ENCODE measurements around the gene LAMB4.

LAMB4 gene

GRCh38 chr7:108062250-108063014 lies 67.7 kb downstream of the LAMB4 start:
- H3K27ac ChIP-seq (ENCODE audit: low read depth, low read length) = no peak overlapping the region
- H3K9me2 ChIP-seq (replicated peaks; ENCODE audit: control insufficient read depth, low read length) = no peaks in the 10 kb centered on the region
- TF ChIP-seq CTCF (IDR thresholded peaks at IDR 0.05; ENCODE audit: low read depth, low read length, poor library complexity, severe bottlenecking) (no peak), EZH2phosphoT487 (IDR thresholded peaks at IDR 0.05; ENCODE audit: borderline replicate concordance, low read length) (no peak)
- H3K4me3 ChIP-seq (ENCODE audit: low read length) = no peak overlapping the region
- H3K27me3 ChIP-seq (ENCODE audit: control insufficient read depth, low read length) = no peaks in the 10 kb centered on the region
- no peaks in the 10 kb centered on the region for H3K36me3 ChIP-seq (ENCODE audit: control insufficient read depth, low read length)
- H3K4me1 ChIP-seq (ENCODE audit: control insufficient read depth, low read length) = no peaks in the 10 kb centered on the region
- no peaks in the 10 kb centered on the region for H3K79me2 ChIP-seq (ENCODE audit: control insufficient read depth, low read length)
- H3K9me3 ChIP-seq (ENCODE audit: control insufficient read depth, insufficient read depth, low read length) = no peaks in the 10 kb centered on the region
- no peaks in the 10 kb centered on the region for H4K20me1 ChIP-seq (ENCODE audit: control insufficient read depth, insufficient read depth, low read depth, low read length)
- H3F3A ChIP-seq (ENCODE audit: control insufficient read depth, insufficient read depth) = no peaks in the 10 kb centered on the region
- no peak overlapping the region for H3K4me2 ChIP-seq (ENCODE audit: low read length)

- no peaks in the 10 kb centered on the region for H4K20me1 ChIP-seq (ENCODE audit: control insufficient read depth, insufficient read depth, low read depth, low read length)
- H3K9me2 ChIP-seq (replicated peaks; ENCODE audit: control insufficient read depth, low read length) = no peaks in the 10 kb centered on the region
- H3K4me1 ChIP-seq (ENCODE audit: control insufficient read depth, low read length) = no peaks in the 10 kb centered on the region
Observed at GRCh38 chr7:108059526-108059925, 70.6 kb downstream of the LAMB4 start.

DNA sequence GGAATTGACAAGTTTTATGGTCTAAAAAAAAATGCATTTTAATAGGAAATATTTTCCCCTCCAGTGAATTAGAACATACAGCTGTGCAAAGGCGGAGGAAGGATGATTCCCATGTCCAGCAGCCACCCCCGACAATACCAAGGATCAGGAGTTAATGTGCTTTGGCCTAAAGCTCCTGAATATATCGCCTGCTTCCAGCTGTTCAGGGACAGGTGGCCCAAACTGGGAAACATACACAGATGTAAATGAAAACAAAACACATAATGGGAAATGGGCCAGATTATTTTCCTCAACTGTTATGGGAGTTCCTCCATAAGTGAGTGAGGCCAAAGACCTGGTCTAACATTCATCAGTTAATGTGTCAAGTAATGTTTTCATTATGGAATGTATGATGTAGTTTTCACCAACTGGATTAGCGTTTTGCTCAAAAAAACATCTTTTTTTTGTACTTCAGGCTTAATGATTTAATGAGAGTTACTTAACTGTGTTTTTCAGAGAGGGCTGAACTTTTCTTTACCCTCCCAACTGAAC lies 72.1 kb downstream of the LAMB4 start:
- TF ChIP-seq CTCF (IDR thresholded peaks at IDR 0.05; ENCODE audit: low read depth, low read length, poor library complexity, severe bottlenecking) (no peak), EZH2phosphoT487 (IDR thresholded peaks at IDR 0.05; ENCODE audit: borderline replicate concordance, low read length) (no peak)

More at GRCh38 chr7:108059526-108059925, 70.6 kb downstream of the LAMB4 start:
- Histone ChIP-seq H3F3A (ENCODE audit: control insufficient read depth, insufficient read depth) (no peaks in the 10 kb centered on the region), H3K4me2 (ENCODE audit: low read length) (no peak overlapping the region), H3K36me3 (ENCODE audit: control insufficient read depth, low read length) (no peaks in the 10 kb centered on the region), H3K27ac (ENCODE audit: low read depth, low read length) (no peak overlapping the region), H3K4me3 (ENCODE audit: low read length) (no peak overlapping the region), H3K79me2 (ENCODE audit: control insufficient read depth, low read length) (no peaks in the 10 kb centered on the region), H3K9me3 (ENCODE audit: control insufficient read depth, insufficient read depth, low read length) (no peaks in the 10 kb centered on the region), H3K27me3 (ENCODE audit: control insufficient read depth, low read length) (no peaks in the 10 kb centered on the region)
- TF ChIP-seq CTCF (IDR thresholded peaks at IDR 0.05; ENCODE audit: low read depth, low read length, poor library complexity, severe bottlenecking) (no peak), EZH2phosphoT487 (IDR thresholded peaks at IDR 0.05; ENCODE audit: borderline replicate concordance, low read length) (no peak)

More for the DNA sequence above, 72.1 kb downstream of the LAMB4 start:
- no peaks in the 10 kb centered on the region for H3K27me3 ChIP-seq (ENCODE audit: control insufficient read depth, low read length)
- H3K36me3 ChIP-seq (ENCODE audit: control insufficient read depth, low read length) = no peaks in the 10 kb centered on the region
- no peaks in the 10 kb centered on the region for H3F3A ChIP-seq (ENCODE audit: control insufficient read depth, insufficient read depth)
- no peaks in the 10 kb centered on the region for H3K9me2 ChIP-seq (replicated peaks; ENCODE audit: control insufficient read depth, low read length)
- H3K27ac ChIP-seq (ENCODE audit: low read depth, low read length) = no peak overlapping the region
- no peaks in the 10 kb centered on the region for H4K20me1 ChIP-seq (ENCODE audit: control insufficient read depth, insufficient read depth, low read depth, low read length)
- H3K9me3 ChIP-seq (ENCODE audit: control insufficient read depth, insufficient read depth, low read length) = no peaks in the 10 kb centered on the region
- no peak overlapping the region for H3K4me3 ChIP-seq (ENCODE audit: low read length)
- no peaks in the 10 kb centered on the region for H3K79me2 ChIP-seq (ENCODE audit: control insufficient read depth, low read length)
- H3K4me1 ChIP-seq (ENCODE audit: control insufficient read depth, low read length) = no peaks in the 10 kb centered on the region
- no peak overlapping the region for H3K4me2 ChIP-seq (ENCODE audit: low read length)
